ENCODE results near the gene SFT2D3. TPM values are rescaled to one million over a fixed set of nuclear protein-coding genes. Genes with fewer than 3 reads are reported as not detected.

The SFT2D3 gene
- total and polyA plus RNA-seq, 3 donors from 2014 or later: 7.4 to 13.2 (median 12.9) TPM

GRCh38 chr2:127676906-127677305 lies 24.4 kb upstream of the SFT2D3 start:
- Histone ChIP-seq H3K27me3 (no peaks in the 10 kb centered on the region), H3K27ac (no peak overlapping the region), H3K4me3 (no peak overlapping the region), H3K9me3 (no peaks in the 10 kb centered on the region), H3K36me3 (ENCODE audit: low read depth, missing control alignments) (no peaks in the 10 kb centered on the region), H3K4me1 (peaks cover 8% of the 10 kb centered on the region)
- peak; percentile 10 for DNase-seq
- intact Hi-C loops (cut with DNase I; ENCODE audit: low total_unique reads): no loop called here
- 85 to 94% methylated on average over 1 to 2 of the region's 2 CpGs for WGBS, 2 donors
- TF ChIP-seq, protein P1, sequence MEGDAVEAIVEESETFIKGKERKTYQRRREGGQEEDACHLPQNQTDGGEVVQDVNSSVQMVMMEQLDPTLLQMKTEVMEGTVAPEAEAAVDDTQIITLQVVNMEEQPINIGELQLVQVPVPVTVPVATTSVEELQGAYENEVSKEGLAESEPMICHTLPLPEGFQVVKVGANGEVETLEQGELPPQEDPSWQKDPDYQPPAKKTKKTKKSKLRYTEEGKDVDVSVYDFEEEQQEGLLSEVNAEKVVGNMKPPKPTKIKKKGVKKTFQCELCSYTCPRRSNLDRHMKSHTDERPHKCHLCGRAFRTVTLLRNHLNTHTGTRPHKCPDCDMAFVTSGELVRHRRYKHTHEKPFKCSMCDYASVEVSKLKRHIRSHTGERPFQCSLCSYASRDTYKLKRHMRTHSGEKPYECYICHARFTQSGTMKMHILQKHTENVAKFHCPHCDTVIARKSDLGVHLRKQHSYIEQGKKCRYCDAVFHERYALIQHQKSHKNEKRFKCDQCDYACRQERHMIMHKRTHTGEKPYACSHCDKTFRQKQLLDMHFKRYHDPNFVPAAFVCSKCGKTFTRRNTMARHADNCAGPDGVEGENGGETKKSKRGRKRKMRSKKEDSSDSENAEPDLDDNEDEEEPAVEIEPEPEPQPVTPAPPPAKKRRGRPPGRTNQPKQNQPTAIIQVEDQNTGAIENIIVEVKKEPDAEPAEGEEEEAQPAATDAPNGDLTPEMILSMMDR (IDR thresholded peaks at IDR 0.05): no peak
- no peak for TF ChIP-seq POLR2A (IDR thresholded peaks at IDR 0.05)

DNA sequence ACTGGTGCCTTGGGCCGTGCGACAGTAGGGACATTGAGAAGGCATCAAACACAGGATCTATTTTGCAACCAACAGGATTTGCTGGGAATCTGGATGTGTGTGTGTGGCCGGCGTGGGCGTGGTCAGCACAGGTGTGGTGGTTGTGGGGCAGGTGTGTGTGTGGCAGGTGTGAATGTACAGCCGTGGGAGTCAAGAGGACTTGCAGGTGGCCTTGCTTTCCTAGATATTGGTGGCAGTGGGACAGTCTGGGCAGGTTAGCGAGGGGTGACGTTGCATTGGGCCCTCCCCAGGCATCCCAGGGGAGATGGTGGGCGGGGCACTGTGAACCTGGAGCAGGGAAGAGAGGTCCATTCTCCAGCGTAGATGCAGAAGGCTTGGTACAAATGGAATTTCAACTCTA lies 22.8 kb upstream of the SFT2D3 start:
- H3K4me1 ChIP-seq: peaks cover 8% of the 10 kb centered on the region
- TF ChIP-seq, protein P1 (IDR thresholded peaks at IDR 0.05): no peak
- no peak for TF ChIP-seq POLR2A (IDR thresholded peaks at IDR 0.05)
- WGBS, 2 donors: 92 to 96% methylated on average over 10 of the region's 10 CpGs
- no peaks in the 10 kb centered on the region for H3K27me3 ChIP-seq
- intact Hi-C loops (cut with DNase I; ENCODE audit: low total_unique reads): no loop called here
- no peaks in the 10 kb centered on the region for H3K36me3 ChIP-seq (ENCODE audit: low read depth, missing control alignments)
- no peak for DNase-seq
- no peaks in the 10 kb centered on the region for H3K9me3 ChIP-seq
- H3K4me3 ChIP-seq: no peak overlapping the region
- H3K27ac ChIP-seq: no peak overlapping the region

GRCh38 chr2:127678991-127679390 lies 22.3 kb upstream of the SFT2D3 start:
- H3K4me3 ChIP-seq: no peak overlapping the region
- TF ChIP-seq, protein P1 (IDR thresholded peaks at IDR 0.05): no peak
- TF ChIP-seq POLR2A (IDR thresholded peaks at IDR 0.05): no peak
- WGBS, 2 donors: 91 to 92% methylated on average over 5 to 6 of the region's 6 CpGs
- H3K9me3 ChIP-seq: no peaks in the 10 kb centered on the region
- H3K27ac ChIP-seq: no peak overlapping the region
- no peaks in the 10 kb centered on the region for H3K36me3 ChIP-seq (ENCODE audit: low read depth, missing control alignments)
- no peak for DNase-seq
- H3K27me3 ChIP-seq: no peaks in the 10 kb centered on the region
- peaks cover 10% of the 10 kb centered on the region for H3K4me1 ChIP-seq
- intact Hi-C loops (cut with DNase I; ENCODE audit: low total_unique reads): no loop called here

DNA sequence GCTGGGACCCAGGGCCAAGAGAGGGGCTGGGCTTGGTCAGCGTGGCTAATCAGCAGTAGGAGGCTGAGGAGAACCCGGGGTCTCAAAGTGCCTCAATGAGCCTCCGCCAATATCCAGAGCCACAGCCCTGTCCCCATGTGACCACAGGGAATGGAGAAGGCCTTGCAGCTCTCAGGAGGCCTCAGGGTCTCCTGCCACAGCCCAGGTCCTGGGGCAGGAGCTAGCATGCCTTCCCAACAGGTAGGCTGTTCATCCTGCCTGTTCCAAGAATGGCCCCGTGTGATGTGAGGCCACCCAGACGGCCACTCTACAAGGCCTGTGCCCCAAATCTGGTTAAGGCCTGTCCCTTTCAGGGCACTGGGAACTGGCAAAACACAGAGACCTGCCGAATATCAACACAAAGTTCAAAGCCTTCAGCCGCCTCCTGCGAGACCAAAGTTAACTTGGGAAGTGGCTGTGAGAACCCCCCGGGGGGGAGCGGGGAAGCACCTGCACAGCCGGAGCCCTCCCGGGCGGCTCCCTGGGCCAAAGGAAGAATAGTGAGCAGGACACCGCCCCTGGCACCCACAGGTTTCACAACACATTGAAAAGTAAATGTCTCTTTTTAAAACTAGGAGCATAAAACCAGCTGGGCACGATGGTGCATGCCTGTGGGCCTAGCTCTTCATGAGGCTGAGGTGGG lies 21.5 kb upstream of the SFT2D3 start:
- WGBS, 2 donors: 87 to 89% methylated on average over 12 to 15 of the region's 15 CpGs
- no peak for DNase-seq
- Histone ChIP-seq H3K36me3 (ENCODE audit: low read depth, missing control alignments) (no peaks in the 10 kb centered on the region), H3K27me3 (no peaks in the 10 kb centered on the region), H3K4me1 (peaks cover 10% of the 10 kb centered on the region), H3K9me3 (no peaks in the 10 kb centered on the region), H3K4me3 (no peak overlapping the region), H3K27ac (no peak overlapping the region)
- TF ChIP-seq, protein P1 (IDR thresholded peaks at IDR 0.05): no peak
- TF ChIP-seq POLR2A (IDR thresholded peaks at IDR 0.05): no peak
- intact Hi-C loops (cut with DNase I; ENCODE audit: low total_unique reads): no loop called here

Data from testis (tissue), 3 donors.